Vagina (tissue), 2 donors: ENCODE results near the gene PSMB8.

Source experiments
- CTCF ChIP-seq, 3 experiments: fragments of 450-650 bp in 2 of 3; fragments of 200-600 bp in 1 of 3; sonication (generic) in 1 of 3; IDR thresholded peaks; one replicate each; pipeline ENCODE4 v1.5.1; 2017 to 2019; ENCODE audit warnings: antibody characterized with exemption in 3 of 3, mild to moderate bottlenecking in 2 of 3, moderate library complexity in 2 of 3
- POLR2A ChIP-seq, 2 donors: fragments of 450-650 bp; IDR thresholded peaks; one replicate each; pipeline ENCODE4 v1.6.1; 2017; ENCODE audit warnings: antibody characterized with exemption in 2 of 2, mild to moderate bottlenecking in 2 of 2, moderate library complexity in 2 of 2
- POLR2AphosphoS5 ChIP-seq, 2 donors: sonication (generic); formaldehyde crosslinking; IDR thresholded peaks; one replicate each; pipeline ENCODE4 v1.9.0; 2017; ENCODE audit warnings: antibody characterized with exemption in 2 of 2, mild to moderate bottlenecking in 2 of 2, low read depth in 1 of 2; ENCODE audit not compliant: insufficient read depth in 1 of 2

- no peak for TF ChIP-seq CTCF (IDR thresholded peaks at IDR 0.05)
- TF ChIP-seq POLR2A (IDR thresholded peaks at IDR 0.05): no peak
- TF ChIP-seq POLR2AphosphoS5 (IDR thresholded peaks at IDR 0.05; ENCODE audit: insufficient read depth in 1 of 2, low read depth in 1 of 2): no peak
These were observed 13.5 kb upstream of the PSMB8 start for GRCh38 chr6:32857156-32857891.
